ENCODE results near the gene TMEM255B.

The TMEM255B gene

DNA sequence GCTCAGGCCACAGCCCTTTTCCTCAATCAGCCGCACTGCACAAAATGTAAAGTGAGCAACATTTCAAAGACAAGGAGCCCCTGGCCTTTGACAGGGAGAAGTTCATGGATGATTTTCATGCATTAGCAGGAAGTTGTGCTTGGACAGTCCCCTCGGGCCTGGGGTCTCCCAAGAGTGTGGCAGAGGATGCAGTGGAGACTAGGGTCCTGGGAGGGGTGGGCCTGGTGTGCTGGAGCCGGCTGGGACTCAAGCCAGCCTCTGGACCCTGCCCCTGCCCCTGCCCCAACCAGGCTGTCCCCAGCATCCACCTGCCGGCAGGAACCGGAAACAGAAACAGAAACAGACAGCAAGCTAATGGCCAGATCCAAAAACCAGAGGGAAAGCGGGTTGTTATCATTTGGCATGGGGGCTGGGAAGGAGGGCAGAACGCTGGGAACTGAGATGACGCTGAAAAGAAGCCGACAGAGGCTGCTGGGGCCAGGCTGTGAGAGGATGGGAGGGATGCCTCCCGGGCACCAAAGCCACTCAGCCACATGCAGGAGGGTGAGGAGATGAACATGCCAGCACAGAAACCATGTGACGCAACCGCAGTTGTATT lies 102.5 kb downstream of the TMEM255B start:
- no peak for DNase-seq (ENCODE audit: low read depth)

- no peak for DNase-seq (ENCODE audit: low read depth)
These were observed 103.3 kb downstream of the TMEM255B start for GRCh38 chr13:113862191-113862930.

- DNase-seq (ENCODE audit: low read depth) = no peak
These were observed 104.0 kb downstream of the TMEM255B start for GRCh38 chr13:113862931-113863523.

- no peak for DNase-seq (ENCODE audit: low read depth)
These were observed 104.7 kb downstream of the TMEM255B start, which contains the start of gene GAS6 for GRCh38 chr13:113863524-113864272. TSS of gene GAS6 (minus strand) at chr13:113864076. CDS start at chr13:113863920, 156 bp downstream.

- no peak for DNase-seq (ENCODE audit: low read depth)
These were observed 105.4 kb downstream of the TMEM255B start for GRCh38 chr13:113864273-113864890.

DNA sequence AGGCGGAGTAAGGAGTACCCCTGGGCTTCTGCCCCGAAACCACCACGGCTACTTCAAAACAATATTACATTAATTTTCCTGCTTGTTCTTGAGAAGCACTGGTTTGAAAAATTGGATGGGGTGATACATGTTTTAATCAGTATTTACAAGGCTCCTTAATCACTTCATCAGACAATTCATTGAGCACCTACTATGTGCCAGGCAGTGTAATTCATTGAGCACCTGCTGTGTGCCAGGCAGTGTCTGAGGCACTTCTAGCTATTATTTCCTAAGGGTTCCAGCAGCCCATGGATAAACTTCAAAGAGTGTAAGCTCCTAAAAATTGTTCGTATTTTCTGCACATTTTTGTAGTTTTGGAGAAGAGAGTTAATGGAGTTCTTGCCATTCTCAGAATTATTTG lies 106.4 kb downstream of the TMEM255B start:
- no peak for DNase-seq (ENCODE audit: low read depth)
